Activated CD4-positive, CD25-positive, alpha-beta regulatory T cell (primary cell): ENCODE results near the gene CNTNAP4.

ENCODE experiments used
- DNase-seq, 4 experiments: peaks; one replicate each; lab custom pipeline; 2025; lab: John Stamatoyannopoulos, UW

Gene CNTNAP4

DNA sequence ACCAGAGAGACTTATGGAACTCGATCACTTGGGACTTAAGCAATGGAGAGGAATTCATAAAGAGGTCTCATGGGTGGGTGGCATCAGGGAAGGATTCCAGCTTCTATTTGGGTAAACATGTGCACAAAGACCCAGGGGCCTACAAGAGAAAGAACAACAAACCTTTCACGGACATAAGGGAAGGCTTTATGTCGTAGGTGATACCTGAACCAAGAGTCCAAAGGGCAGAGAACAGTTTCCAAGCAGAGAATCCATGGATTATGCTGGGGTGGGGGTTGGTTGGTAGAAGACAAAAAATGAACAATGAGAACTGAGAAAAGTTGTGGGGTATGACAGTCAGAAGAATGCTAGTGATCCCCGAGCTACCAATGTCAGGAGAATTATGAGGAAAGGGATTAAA is 119.8 kb downstream of the CNTNAP4 start:
- DNase-seq, result no peak

- DNase-seq, result no peak
Observed at GRCh38 chr16:76409706-76410105, 132.5 kb downstream of the CNTNAP4 start.

DNA sequence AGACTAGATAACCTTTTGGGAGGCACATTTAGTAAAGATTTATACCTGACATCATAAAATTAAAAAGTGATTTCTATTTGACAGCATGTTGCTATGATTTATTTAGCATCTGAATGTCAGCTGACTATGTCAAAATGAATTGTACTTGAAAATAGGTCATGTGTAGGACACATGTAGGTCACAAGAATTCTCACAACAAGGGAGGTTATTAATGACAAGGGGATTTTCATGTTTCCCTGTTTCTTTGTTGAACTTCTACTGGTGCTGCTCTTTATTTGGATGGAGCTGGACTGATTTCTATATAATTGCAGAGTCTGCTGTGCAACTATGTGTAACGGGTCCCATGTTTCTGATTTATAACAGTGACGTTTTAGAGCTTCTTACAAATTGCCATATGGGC is 144.4 kb downstream of the CNTNAP4 start:
- no peak for DNase-seq

GRCh38 chr16:76428858-76429257 is 151.7 kb downstream of the CNTNAP4 start:
- no peak for DNase-seq

DNA sequence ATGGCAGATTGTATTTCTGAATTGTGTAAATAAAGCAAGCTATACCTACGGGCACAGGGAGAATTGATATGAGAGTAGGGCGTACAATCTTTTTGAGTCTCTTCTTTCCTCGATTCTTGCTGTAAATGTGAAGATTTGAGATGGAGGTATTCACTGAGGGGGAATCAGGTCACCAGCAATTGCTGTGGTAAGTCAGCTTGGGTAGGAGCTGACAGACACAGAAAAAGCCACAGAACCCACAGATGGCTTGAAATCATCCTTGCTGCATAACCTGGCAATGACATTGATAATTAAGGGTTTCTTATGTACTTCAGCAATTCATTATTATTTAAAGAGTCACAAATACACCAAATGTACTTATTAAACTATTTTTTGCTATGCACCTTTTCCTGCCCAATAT is 164.2 kb downstream of the CNTNAP4 start:
- no peak for DNase-seq

DNA sequence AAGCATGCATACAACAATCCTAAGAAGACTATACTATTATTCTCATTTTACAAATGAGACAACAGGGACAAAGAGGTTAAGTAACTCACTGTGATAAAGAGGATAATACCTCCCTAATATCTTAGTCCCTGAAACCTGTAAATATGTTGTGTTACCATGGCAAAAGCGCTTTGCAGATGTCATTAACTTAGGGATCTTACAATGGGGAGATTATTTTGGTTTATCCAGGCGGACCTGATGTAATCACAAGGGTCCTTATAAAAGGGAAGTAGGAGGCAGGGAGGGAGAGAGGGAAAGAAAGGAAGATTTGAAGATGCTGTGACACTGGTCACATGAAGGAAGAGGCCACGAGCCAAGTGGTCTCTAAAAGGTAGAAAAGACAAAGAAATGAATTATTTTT is 164.7 kb downstream of the CNTNAP4 start:
- DNase-seq, result no peak

- DNase-seq, result no peak
Observed at GRCh38 chr16:76443973-76444372, 166.8 kb downstream of the CNTNAP4 start.

DNA sequence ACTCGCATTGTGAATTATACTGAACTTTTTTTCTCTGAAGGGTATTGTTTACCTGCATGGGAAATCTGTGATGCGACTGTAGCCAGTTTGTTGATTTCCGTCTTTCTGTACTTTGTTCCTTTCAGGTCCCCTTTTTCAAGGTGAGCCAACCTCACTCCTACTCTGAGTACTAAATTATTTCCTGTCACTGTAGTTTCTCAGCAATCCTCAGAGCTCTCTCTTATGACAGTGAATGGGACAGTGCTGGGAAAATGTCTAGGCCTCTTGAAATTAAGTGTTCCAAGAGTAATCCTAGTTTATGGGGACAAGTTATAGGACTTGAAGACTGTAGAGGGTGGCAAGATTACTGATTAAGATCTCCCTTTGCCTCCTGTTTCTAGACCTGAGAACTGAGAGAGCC is 167.6 kb downstream of the CNTNAP4 start:
- DNase-seq, result no peak

GRCh38 chr16:76445815-76446214 is 168.6 kb downstream of the CNTNAP4 start:
- no peak for DNase-seq

- no peak for DNase-seq
Observed at GRCh38 chr16:76446251-76446650, 169.1 kb downstream of the CNTNAP4 start.

- no peak for DNase-seq
Observed at GRCh38 chr16:76450890-76451289, 173.7 kb downstream of the CNTNAP4 start.

DNA sequence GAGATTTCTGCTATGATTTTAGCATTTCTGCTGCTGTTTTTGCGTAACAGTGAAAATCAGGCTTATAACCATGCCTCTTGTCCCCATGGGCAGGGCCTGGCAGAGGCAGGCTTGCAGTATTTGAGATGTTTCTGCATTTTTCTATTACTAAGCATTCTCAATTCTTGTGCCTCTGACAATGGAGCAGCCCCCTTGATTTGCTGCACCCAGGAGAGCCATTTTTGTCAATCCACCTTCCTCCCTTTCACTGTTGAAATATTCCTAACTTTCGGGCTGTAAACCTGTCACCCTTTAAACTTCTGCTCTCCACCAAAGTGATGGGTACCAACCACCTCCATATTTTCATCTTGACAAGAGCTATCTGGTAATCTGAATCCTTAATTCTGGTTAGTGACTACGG is 178.1 kb downstream of the CNTNAP4 start:
- DNase-seq, result no peak

DNA sequence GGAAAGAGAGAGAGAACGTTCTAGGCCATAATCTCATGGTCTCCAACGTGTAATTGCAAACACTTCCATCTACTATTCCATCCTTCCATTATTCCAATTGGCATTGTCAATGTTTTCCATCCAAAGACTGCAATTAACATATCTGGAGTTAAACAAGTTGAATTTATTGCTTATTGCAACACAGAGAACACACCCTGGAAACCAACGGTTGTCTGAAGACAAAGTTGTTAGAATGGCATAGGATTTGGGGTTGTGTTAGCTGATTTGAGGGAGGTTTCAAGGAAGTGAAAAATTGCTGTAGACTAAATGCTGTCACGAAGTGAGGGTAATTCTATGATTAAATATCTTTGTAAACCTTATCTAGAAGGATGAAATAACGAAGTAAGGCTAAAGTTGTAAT is 178.8 kb downstream of the CNTNAP4 start:
- no peak for DNase-seq

- DNase-seq, result no peak
Observed at GRCh38 chr16:76459111-76459510, 181.9 kb downstream of the CNTNAP4 start.

DNA sequence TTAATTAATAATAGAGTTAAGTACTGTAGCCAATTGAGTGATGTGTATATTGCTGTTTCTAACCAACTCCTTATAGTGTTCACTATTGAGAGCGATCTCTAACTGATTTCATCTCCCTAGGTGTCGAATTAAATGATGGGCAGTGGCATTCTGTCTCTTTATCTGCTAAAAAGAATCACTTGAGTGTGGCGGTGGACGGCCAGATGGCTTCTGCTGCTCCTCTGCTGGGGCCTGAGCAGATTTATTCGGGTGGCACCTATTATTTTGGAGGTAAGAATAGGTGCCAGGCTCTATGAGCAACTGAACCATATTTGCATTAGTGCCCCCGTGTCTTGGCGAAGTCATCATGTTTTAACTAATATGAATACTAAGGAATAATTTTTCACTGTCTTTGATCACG is 184.6 kb downstream of the CNTNAP4 start:
- DNase-seq, result no peak

- DNase-seq, result no peak
Observed at GRCh38 chr16:76464955-76465620, 187.9 kb downstream of the CNTNAP4 start.

DNA sequence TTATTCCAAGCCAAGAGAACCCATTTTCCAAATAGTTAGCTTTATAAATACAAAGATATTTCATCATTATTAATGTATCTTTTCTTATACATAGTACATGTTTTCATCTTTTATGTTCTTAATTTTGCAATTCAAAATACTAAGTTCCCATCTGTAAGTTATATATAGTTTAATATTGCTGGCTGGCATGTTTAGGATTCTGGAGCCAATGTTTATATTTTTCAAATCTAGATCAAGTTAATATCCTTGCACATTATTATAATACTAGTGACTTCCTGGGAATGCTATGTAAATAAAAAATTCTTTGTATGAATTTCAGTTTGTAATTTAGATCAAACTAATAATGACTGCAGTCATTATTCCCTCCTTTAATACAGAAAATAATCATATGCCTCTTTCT is 189.7 kb downstream of the CNTNAP4 start:
- no peak for DNase-seq

GRCh38 chr16:76474048-76474447 is 196.8 kb downstream of the CNTNAP4 start:
- DNase-seq, result no peak

DNA sequence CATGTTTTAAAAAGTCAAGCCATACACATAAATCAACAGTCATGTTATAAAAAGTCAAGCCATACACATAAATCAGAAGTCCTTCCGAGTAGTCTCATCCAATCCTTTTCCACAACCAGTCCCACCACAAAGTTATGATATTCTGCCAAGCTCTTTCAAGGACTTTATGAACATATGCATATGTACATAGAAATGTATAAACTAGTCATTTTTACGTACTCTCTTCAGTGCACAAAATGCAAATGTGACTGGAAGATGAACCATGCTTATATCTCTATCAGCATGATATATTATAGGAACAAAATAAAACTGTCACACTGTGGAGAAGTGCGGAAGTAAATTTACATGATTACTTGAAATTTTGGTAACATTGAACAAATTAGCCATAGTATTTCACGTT is 200.9 kb downstream of the CNTNAP4 start:
- DNase-seq, result no peak

GRCh38 chr16:76483307-76483909 is 206.2 kb downstream of the CNTNAP4 start:
- no peak for DNase-seq

DNA sequence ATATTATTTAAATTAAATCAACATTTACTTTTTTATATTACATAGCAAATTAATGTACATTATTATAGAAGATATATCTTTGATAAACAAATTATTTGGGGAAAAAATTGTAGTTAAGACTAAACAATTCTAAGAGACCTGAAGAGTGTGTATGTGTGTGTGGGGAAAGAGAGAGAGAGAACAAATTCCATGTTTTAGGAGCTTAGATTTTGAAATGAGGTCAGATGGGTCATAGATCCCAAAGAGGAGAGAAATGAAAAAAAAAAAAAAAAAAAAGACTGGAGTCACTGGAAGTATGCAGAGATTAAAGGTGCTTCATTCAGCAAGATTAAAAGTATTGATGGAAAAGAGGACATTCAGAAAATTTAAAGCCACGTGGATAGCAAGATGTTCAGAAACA is 206.8 kb downstream of the CNTNAP4 start:
- no peak for DNase-seq

DNA sequence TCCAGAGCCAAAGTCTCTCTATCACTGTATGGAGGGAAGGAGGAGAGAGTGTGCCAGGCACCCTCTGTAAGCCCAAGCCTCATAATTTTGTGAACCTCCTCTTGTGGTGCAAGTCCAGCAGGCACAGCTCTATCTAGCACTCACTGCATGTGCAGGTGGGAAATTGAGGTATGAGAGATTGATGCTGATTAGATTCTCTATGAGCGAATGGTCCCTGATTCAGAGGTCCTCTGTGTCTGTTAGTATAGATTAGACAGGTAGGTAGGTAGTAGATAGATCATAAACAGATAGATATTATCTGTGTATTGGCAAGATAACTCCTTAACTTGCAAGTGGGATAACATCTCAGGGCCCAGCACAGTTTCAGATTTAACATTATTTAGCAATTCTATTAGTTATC is 209.5 kb downstream of the CNTNAP4 start:
- DNase-seq, result no peak

DNA sequence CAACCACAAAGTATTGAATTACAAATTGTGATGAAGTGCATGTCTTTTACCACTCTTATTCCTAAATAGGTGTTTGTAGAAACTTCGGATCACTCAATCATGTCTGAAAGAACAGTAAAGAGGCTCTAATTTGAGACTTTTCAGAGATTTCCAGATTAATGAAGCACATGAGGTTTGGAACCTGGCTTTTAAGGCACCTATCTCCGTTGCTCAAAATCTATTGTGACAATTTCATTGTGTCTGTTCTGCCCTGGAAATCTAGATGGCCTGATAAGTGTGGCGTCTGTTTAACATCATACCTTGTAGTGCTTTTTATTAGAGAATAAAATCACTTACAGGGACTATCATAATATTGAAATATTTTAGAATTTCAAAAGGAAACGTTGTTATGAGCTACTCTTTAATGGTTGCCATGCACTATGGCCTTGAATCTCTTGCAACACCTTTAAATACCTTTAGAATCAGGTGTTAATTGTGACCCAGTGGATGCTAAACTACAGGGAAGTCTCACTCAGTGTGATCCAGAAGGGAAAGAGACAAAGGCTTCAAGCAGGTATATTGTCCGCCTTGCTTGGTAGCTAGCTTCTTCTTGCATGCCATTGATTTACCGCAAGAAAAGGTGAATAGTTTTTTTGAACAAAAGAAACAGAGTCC is 210.3 kb downstream of the CNTNAP4 start:
- DNase-seq, result no peak

DNA sequence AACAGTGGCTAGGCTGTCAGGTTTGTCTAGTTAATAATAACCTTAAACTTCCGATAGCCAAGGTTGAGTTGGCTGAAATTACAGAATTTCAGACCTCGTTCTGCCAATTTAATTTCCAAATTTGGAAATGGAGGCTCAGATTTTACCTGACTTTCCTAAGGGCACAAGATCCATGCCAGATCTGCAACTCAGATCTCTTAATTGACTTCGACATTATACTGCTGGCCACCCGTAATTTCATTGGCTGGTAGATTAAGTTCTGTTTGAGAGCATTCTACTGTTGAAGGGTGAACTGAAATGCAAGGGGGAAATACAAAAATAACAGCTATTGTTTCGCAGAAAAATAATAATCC is 210.8 kb downstream of the CNTNAP4 start:
- no peak for DNase-seq
